GM10847 (cell line): Measurements from ENCODE around the gene ICAM3.
A peak's percentile ranks its signal among the peaks of the same experiment; 100 is the strongest.

ENCODE experiments used
- POLR2A ChIP-seq: IDR thresholded peaks from 2 replicates; pipeline ENCODE4 v1.6.1; 2011; ENCODE audit not compliant: insufficient read length; ENCODE audit errors: extremely low read depth

The ICAM3 gene

GRCh38 chr19:10328558-10329429 is 10.6 kb downstream of the ICAM3 start:
- TF ChIP-seq POLR2A, result no peak

DNA sequence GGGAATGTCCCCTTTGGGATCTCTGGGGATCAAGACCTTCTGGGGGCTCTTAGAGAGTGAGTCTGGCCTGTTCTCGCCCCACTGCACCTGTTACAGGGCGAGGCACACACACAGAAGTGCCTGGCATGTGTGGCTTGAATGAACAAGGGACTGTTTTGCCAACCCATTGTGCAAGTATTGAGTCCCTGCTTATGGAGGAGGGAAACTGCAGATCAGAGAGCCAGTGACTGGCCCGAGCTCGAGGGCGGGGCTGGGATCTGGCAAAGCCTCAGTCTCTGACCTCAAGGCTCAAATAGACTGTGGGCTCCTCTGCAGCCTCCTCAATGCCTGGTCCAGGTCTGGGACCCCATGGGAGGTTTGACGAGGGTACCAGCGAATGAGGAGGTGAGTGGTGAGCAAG is 11.6 kb downstream of the ICAM3 start:
- no peak for TF ChIP-seq POLR2A

DNA sequence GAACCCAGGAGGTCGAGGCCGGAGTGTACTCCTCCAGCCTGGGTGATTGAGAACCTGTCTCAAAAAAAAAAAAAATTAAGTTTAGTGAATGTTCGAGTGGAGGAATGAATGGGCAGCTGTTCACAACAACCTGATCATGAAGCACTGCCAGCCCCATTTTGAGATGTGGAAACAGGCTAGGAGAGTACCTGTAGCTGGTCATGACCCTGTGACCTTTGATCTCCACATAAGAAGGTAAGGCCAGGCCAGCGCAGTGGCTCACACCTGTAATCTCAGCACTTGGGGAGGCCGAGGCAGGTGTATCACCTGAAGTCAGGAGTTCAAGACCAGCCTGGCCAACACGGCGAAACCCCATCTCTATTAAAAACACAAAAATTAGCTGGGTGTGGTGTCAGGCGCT is 13.7 kb downstream of the ICAM3 start:
- no peak for TF ChIP-seq POLR2A

- TF ChIP-seq POLR2A, result no peak
Observed at GRCh38 chr19:10321874-10322835, 17.3 kb downstream of the ICAM3 start.

GRCh38 chr19:10321417-10321797 is 18.0 kb downstream of the ICAM3 start:
- no peak for TF ChIP-seq POLR2A

DNA sequence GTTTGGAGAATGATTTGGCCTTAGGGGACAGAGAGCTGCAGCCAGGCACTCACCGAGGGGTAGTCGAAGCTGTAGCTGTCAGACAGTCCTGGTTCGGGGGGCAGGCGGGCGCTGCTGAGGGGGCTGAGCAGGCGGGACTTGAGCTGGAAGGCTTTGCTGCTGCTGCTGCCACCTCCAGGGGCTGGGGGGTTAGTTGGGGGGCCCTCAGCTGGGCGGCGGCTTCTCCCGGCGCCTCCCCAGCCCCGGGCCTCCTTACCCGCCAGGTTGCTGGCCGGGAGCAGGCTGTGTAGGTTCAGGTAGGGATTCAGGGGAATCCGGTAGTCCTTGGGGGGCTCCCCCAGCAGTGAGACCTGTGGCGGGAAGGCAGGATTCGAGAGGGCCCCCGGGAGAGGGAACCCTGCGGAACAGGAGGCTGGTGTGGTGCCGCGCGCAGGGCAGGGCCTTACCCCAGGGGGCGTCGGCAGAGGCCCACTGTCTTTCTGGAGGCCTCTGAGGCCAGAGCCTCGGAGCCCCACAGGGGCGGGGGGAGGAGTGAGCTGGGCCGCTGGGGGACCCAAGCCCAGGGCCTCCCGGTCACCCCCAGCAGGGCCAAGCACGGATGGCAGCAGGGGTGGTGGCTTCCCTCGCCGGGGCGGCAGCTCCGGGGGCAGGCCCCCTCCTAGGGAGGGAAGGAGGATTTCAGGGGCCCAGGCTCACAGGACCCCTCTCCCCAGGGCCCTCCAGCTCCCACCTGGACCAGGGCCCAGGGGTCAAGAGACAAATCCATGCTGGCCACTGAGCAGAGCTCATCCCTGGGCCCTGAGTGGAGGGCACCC is 18.6 kb downstream of the ICAM3 start:
- TF ChIP-seq POLR2A, result no peak

GRCh38 chr19:10318807-10319682 is 20.4 kb downstream of the ICAM3 start:
- no peak for TF ChIP-seq POLR2A

- no peak for TF ChIP-seq POLR2A
Observed at GRCh38 chr19:10317857-10318462, 21.5 kb downstream of the ICAM3 start.

GRCh38 chr19:10317045-10317856 is 22.2 kb downstream of the ICAM3 start:
- no peak for TF ChIP-seq POLR2A

- no peak for TF ChIP-seq POLR2A
Observed at GRCh38 chr19:10316229-10317044, 23.0 kb downstream of the ICAM3 start.

- peak; percentile 72 for TF ChIP-seq POLR2A
Observed at GRCh38 chr19:10315335-10316214, 23.8 kb downstream of the ICAM3 start, which contains the start of gene FDX2. Gene FDX2 (minus strand): TSS chr19:10316015. CDS start chr19:10315996, 19 bp downstream.
